NCI-H187 treated with DMSO at 0.1 percent for 48 hours (cell line): ENCODE results near the gene CHST3.

Experiments used
- DNase-seq: peaks from one replicate; lab custom pipeline; 2025; lab: John Stamatoyannopoulos, UW

Gene CHST3

DNA sequence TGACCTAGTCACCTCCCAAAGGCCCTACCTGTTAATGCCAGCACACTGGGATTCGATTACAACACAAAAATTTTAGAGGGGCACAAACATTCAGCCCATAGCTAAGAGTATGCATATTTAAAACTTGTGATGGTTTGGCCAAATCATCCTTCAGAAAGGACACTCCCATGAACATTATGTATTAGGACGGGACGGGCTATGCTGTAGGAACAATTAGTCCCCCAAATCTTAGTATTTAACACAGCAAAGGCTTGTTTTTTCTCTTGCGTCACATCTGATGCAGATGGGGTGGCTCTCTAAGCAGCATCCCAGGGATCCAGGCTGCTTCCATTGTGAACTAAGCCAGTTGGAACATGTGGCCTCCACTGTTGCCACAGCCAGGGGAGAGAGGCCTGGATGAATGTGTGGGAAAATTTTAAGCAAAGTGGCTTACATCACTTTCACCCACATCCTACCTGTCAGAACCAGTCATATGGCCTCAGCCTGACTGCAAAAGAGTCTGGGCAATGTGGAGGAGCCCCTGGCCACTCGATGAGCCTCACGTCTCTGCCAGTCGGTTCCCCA lies 26.6 kb downstream of the CHST3 start:
- no peak for DNase-seq

DNA sequence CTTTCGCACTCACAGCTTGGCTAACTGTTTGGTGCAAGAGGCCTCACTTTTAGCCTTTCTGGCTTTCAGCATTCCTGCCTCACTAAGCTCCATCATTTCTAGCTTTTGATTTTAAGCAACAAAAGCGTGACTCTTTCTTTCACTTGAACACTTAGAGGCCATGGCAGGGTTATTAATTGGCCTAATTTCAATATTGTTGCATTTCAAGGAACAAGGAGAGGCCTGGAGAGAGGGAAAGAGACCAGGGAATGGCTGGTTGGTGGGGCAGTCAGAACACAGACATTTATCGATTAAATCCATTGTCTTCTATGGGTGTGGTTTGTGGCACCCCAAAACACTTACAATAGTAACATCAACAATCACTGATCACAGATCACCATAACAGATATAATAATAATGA lies 31.3 kb downstream of the CHST3 start:
- no peak for DNase-seq

DNA sequence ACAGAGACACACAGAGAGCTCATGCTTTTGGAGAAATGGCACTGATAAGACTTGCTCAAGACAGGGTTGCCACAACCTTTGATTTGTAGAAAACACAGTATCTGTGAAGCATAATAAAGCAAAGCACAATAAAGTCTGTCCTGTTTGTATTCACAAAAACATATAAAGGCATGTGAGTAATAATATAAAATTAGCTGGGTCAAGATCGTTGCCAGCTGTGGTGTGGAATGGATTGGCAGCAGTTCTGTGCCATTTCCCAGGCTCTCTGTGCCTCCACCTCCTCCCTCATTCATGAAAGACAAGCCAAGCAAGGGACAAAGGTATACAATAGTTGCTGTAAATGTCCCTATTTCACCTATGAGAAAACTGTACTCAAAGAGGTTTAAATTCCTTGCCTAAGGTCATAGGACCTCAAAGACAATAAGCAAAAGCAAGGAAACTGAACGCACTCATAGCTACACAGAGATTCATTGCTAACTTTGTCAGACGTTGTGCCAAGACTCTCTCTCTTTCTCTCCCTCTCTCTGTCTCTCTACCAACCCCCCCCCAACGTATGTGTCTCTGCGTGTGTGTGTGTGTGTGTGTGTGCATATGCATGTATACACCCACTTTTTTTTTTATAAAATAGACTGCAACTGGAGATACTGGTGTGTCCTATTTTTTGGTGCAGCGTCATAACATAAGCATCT lies 31.8 kb downstream of the CHST3 start:
- no peak for DNase-seq

DNA sequence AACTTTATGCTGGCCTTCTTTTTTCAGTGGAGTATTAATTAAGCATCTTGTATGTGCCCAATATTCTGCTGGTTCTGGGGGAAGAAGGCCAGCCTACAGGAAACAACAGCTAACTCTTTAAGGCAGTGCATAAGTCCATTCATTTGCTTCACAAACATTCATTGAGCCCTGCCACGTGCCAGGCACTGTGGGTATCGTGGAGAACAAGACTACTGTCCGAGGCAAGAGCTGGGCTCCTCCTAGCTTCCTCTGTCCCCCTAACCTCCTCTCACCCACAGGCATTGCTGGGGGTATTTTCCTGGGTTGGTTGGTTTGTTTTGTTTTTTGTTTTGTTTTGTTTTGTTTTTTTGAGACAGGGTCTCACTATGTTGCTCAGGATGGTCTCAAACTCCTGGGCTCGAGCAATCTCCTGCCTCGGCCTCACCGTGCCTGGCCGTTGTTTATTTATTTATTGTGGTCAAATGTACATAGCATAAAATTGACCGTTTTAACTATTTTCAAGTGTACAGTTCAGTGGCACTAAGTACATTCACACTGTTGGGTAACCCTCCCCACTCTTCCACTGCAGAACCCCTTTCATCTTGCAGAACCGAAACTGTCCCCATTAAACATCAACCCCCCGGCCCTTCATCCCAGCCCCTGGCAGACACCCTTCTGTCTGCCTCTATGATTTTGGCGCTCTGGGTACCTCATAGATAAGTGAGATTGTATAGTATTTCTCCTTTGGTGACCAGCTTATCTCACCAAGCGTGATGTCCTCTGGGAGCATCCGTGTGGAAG lies 32.6 kb downstream of the CHST3 start:
- DNase-seq = no peak

DNA sequence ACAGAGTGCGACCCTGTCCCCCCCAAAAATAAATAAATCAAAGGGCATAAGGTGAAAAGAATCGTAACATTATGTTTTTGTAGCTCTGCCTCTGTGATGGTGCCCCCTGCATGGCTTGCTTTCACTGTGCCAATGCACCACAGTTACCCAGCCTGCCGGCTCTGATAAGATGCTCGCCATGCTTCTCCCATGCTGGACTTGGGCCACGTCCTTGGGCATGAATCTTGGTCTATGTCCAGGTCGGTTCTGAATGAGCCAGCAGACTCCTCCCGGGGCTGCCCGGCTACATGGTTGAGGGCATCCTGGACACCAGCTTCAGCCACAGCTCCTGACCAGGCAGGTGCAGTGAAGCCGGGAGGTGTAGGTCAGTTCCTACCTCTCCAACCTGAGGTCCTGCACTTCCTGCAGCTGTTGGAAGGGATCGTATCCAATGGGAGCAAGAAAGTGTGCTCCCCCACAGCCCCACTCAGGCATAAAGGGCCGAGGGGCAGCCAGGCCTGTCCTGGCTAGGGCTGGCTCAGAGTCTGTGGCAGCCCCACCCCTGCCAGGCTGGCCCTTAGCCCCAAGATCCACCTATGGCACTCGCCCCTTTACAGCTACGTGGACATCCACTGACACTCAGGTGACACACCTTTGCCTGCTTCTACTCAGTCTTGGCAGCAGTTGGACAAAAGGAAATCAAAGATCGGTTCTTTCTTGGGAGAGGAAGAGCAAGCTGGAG lies 34.1 kb downstream of the CHST3 start:
- DNase-seq = no peak

DNA sequence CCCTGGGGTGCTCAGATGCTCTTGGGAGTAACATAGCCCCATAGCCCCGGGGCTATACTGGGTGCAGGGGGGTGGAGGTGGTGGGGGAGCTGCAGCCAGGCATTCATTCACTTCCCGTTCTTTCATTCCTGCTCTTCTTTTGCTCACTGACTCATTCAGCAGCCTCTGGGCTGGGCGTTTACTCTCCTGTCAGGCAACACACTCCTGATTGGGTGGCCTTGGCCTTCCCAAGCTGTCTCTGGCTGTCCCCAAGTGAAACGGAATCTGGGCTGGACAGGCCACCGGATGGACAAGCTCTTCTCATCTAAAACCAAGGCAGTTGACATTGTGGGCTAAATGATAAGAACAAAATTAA lies 34.6 kb downstream of the CHST3 start:
- no peak for DNase-seq

DNA sequence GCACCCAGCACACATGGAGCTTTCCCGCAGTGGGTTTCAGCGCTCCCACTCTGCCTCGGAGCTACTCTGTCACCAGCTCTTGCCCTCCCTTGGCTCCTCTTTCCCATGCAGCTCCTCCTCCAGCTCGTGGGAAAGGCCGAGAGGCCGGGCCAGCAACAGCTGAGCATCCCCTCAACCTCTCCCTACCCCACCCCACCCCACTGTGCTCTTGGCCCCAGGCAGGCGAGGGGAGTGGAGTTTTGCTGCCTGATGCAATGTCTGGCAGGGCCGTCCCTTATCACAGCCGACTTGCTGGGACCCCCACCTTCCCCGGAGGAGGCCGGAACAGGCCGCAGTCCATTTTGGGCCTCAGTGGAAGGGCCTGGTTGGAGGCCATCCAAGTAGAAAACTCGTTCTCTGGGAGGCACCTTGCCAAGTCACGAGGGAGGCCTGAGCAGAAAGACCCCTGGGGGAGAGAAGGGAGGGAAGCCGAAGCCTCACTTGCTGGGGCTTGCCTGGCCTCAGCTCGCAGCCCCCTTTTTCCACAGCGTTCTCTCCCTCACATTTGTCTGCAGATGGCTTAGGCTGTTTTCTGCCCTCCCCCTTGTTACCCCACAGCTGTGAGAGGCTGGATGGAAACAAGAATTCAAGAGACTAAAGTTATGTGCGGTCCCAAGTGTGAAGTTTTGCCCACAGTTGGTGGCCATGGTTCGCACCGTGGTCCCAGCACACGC lies 35.3 kb downstream of the CHST3 start:
- DNase-seq = no peak

DNA sequence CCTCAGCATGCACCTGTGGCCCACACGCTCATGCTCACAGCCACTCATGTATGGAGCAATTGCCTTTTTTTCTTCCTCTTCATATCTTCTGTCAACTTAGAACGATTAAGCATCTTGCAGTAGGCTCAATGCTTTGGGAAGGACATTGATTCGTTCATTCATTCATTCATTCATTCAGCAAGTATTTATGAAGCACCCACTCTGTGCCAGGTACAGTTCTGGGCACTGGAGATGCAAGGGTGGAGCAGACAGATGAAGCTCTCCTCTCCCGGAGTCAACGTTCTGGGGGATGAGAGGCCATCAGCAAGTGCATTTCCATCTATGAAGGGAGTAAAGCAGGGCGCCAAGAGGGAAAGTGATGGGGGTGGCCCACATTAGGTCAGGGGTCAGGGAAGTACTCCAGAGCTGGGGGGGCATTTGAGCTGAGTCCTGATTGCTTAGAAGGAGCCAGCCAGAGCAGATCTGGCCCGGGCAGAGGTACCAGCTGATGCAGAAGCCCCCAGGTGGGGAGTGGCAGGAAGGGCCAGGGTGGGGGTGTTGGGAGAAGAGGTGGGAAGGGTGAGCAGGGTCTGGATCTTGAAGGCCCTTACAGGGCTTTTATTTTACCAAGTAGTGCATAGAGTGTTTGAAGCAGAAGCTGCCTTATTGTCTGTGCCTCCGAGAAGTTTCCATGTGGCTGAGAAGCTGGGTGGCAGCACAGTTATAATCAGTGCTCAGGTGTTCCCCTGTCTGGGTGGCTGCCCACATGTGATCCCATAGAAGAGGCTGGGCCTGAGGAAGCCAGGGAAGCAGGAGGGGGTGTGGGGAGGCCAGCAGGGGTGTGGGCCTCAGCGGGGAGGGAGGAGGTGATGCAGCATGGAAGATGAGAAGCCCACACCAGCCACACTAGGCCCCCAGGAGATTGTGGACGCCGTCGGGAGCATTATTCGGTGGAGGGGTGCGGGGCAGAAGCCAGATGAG lies 36.2 kb downstream of the CHST3 start:
- DNase-seq = no peak

DNA sequence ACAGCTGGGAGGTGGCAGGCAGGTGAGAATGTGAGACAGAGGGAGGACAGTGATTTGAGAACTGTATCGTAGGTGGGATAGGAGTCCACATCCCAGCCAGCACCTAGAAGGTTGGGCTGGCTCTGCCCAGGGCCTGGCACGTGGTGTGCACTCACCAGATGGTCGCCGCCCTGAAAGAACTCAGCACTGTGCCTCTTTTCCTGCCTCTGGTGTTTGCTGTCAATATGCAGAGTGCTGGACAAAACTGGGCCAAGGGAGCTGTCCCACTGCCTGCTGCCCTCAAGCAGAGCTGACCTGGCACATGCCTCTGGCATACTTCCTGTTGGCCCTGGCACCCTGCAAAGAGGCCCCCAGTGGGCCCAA lies 36.8 kb downstream of the CHST3 start:
- no peak for DNase-seq

DNA sequence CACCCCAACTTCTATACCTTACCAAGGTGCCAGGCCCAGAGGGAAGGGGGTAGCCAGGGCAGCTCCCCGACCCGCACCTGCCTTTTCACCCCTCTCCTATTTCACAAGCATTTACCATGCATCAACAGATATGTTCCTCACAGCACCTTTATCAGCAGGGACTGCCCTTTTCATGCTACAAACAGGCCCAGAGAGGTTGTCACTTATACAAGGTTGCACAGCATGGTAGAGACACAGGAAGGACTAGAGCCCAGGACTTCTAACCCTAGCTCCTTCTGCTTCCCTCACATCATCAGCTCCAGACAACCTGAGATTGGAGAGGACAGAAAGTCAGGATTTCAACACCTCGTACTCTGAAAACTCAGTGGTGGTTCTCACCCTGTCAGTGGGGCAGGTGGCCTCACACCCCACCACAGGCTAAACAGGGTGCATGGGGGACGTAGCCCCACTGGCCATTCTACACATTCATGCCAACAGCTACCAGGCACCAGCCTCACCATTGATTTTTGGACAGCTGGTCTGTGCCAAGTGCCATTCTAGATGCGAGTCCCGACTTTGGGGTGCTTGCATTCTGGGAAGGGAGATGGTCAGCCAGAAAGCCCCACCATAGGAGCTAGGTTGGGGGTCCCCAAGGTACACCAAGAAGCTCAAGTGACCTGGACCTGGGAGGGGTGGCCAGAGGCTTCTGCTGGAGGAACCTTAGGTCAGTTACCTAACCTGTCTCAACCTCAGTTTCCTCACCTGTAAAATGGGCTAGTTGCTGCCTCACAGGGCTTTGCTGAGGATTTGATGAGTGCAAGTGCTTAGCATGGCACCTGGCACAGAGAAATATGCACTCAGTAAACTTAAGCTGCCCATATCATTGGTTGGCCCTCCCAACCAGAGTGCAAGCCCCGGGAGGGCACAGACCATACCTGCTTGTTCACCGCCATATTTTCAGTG lies 38.4 kb downstream of the CHST3 start:
- DNase-seq = no peak

DNA sequence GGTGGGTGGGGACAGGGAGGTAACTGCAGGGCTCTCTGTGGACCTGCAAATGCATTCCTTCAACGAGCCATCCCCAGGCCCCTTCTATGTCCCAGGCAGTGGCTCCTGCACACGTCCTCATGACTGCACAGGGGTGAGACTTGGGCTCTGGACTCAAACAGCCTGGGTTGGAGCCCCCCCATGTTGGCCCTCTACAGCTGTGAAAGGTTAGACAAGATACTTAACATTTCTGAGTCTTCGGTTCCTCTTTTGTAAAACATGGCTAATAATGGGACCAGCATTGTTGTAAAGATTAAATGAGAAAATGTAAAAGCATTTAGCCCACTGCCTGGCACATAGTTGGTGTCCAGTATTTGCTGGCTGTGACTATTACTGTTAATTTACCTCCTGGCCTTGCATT lies 41.8 kb downstream of the CHST3 start:
- no peak for DNase-seq

DNA sequence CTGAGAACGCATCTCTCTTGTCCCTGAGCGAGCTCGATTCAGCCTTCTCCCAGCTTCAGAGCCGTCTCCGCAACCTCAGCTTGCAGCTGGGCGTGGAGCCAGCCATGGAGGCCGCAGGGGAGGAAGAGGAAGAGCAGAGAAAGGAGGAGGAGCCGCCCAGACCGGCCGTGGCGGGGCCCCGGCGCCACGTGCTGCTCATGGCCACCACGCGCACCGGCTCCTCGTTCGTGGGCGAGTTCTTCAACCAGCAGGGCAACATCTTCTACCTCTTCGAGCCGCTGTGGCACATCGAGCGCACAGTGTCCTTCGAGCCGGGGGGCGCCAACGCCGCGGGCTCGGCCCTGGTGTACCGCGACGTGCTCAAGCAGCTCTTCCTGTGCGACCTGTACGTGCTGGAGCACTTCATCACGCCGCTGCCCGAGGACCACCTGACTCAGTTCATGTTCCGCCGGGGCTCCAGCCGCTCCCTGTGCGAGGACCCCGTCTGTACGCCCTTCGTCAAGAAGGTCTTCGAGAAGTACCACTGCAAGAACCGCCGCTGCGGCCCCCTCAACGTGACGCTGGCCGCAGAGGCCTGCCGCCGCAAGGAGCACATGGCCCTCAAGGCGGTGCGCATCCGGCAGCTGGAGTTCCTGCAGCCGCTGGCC lies 43.2 kb downstream of the CHST3 start:
- DNase-seq = no peak

DNA sequence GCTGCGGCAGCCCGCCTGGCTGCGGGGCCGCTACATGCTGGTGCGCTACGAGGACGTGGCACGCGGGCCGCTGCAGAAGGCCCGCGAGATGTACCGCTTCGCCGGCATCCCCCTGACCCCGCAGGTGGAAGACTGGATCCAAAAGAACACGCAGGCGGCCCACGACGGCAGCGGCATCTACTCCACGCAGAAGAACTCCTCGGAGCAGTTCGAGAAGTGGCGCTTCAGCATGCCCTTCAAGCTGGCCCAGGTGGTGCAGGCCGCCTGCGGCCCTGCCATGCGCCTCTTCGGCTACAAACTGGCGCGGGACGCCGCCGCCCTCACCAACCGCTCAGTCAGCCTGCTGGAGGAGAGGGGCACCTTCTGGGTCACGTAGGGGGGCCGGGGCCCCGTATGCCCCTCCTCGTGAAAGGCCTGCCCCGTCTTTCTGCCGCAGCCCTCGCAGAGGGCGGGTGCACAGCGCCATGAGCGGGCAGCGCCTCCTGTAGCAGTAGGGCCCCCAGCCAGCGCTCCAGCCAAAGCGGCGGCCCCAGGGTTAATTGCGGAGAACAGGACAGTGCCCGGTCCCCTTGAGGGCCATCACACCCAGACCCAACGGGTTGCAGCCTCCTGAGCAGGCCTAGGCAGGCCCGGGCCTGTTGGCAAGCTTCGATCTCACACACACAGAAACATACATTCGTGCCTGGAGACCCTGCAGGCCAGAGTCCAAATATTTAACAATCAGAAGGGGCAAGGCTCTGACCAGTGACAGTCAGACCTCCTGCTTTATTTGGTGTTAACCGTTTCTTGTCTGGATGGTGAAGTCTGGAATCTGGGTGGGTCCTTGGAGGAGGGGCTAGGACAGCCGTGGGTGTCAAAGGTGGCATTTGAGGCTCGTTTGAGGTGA lies 44.1 kb downstream of the CHST3 start:
- DNase-seq = no peak

DNA sequence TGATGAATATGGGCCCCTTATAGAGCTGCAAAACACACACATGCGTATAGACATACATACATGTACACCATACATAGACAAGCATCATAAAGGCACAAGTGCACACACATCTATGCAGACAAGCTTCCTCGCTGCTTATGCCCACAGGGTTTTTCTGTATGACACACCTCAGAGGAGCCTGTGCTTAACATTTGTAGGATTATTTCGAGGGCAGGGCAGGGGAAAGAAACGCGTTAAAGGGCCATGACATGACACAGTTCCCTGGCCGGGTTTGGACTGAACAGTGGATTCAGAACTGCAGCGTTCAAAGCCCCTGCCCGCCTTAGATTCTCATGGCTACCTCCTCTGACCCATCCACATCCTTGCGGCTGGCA lies 44.8 kb downstream of the CHST3 start:
- DNase-seq = no peak

DNA sequence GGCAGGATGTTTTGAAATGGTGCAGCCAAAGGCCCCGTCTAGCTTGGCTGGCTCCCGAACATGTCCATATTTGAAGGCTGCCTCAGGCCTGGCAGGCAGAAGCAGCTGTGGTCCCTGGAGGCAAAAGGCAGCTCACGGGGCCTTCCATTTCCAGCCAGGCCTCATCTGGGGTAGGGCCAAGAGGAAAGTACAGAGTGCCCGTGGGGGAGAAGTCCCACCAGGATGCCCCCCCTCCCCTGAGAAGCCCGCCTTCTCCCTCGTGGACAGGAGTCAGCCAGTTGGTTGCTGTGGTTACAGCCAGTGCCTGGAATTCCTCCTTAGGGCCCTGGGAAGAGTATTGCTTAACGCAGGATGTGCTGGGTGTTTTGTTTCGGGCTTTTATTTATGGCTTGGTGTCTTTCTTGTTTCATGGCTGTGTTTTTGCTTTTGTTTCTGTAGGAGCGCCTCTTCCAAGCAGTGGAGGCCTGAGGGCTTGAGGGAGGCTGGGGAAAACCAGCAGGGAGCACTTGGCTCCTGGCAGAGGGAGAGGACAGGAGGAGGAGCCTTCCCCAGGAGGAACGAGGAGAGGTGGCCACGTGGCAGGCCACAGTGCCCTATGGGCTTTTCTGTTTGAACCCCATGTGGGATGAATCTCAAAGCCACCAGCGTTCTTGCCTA lies 45.4 kb downstream of the CHST3 start:
- DNase-seq = no peak

DNA sequence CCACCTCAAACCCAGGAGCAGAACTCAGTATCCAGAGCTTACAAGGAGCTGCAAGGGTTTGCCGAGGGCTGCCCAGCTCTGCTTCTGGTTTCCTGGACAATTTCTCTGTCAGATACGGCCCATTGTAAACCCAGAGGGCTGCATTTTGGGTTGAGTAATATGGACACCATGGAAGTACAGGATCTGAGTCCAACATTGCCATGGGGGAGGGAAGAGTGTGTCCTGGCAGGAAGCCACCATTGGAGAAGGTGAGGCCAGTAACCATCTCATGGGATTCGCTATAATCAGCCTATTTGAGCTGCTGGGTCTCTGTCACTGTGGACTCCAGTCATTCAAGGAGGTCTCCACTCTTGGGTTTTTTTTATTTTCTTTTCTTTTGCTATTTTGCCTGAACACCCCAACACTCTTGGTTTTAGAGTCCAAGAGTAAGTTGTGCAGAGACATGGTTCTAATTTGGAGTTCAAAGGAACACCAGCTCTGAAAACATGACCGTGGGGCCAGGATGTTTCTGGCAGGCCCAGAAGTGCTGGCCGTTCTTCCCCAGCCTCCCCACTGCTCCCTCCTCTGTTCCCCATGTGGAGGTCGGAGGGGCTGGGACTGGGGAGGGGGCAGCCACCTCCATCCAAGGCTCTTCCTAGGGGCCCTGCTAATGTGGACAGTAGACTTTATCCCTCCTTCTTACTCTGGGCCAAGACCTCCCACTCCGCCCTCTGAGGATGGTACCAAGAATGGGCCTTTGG lies 46.2 kb downstream of the CHST3 start:
- no peak for DNase-seq

DNA sequence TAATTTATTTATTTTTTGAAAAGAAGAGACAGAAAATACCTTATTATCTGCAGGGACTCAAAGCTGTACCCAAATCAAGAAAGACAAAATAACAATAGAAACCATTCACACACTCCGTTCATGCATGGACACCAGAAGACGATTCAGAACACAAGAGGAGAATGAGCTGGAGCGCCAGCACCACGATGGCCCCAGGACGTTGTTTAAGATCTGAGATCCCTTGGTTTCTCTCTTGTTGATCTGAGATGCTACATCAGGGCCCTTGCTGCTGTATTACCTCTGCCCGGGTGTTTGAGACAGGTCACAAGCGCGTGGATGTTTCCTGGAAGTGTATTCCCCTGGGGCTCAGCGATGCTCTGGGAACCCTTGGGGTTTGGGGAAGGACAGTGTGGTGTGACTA lies 46.8 kb downstream of the CHST3 start:
- DNase-seq = no peak
